ENCODE data around the gene RDH5.

DNA sequence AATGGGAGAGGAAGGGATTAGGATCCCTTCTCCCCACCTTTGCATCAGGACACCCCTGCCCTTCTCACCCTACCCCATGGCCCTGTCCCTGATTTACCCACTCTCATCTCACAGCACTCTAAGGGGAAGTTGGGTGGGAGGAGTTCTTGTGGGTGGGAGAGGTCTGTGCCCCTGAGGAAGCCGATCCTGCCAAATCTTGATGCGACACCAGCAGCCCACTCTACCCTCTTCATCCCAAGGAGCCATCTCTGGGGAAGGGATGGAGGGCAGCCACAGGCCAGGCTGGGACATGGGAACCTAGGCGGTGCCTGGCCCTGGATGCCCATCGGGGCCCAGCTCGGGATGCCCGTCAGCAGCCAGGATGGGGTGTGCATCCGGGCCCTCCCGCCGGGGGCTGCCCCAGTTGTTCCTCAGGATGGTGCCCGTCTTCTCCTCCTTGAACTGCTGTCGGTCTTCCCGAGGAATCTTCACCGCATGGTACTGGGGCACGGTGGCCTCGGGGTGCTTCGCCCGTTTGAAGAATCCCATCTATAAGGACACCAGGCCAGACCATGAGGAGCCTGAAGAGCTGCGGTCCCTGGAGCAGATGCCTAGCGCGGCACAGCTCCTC is 35.3 kb upstream of the RDH5 start:
- TF ChIP-seq EP300 (IDR thresholded peaks at IDR 0.05) (no peak), POLR2A (IDR thresholded peaks at IDR 0.05; ENCODE audit: low read depth) (no peak), POLR2AphosphoS5 (IDR thresholded peaks at IDR 0.05) (peak in 1 of 2 donors; percentile 9)
